Right lobe of liver (tissue), 4 donors: ENCODE measurements around the gene TDRKH.
A peak's percentile ranks its signal among the peaks of the same experiment; 100 is the strongest.

Experiments
- CTCF ChIP-seq, 4 donors: fragments of 200-600 bp in 3 of 4; fragments of 450-650 bp in 1 of 4; IDR thresholded peaks; one replicate each; pipeline versions ENCODE4 v1.5.1 to v1.8.0; 2016 to 2022; ENCODE audit warnings: antibody characterized with exemption in 4 of 4, mild to moderate bottlenecking in 2 of 4
- POLR2A ChIP-seq: fragments of 450-650 bp; IDR thresholded peaks from one replicate; pipeline ENCODE4 v1.6.1; 2017; ENCODE audit warnings: antibody characterized with exemption, mild to moderate bottlenecking
- donor health status: DM: no; HTN: no; CAD: no.
- donor health status: DM: no; HTN: no; CAD: no.
- donor health status: DM: no; HTN: yes; CAD: no.

- no peak for TF ChIP-seq CTCF (IDR thresholded peaks at IDR 0.05)
- TF ChIP-seq POLR2A, result peak; percentile 67
Measured at GRCh38 chr1:151762941-151763921, 27.1 kb downstream of the TDRKH start, which contains the start of gene MRPL9.
